OCI-LY1 (cell line): ENCODE results near the gene CLTCL1.
A peak's percentile ranks its signal among the peaks of the same experiment; 100 is the strongest.

ENCODE experiments used
- H2AFZ ChIP-seq: fragments of 200-600 bp; sonication (generic), shearing (Covaris generic); 2 replicates; pipeline ENCODE4 v1.6.0; 2014; ENCODE audit warnings: antibody characterized with exemption, mild to moderate bottlenecking, low read length
- H3F3A ChIP-seq: fragments of 200-600 bp; sonication (generic), shearing (Covaris generic); 2 replicates; pipeline ENCODE4 v1.6.0; 2014; ENCODE audit warnings: mild to moderate bottlenecking, antibody characterized with exemption, low read length, moderate library complexity; ENCODE audit not compliant: insufficient read depth
- H3K27ac ChIP-seq: fragments of 200-600 bp; sonication (generic); 2 replicates; pipeline ENCODE4 v1.5.1; 2014; ENCODE audit warnings: low read length, mixed run types, mild to moderate bottlenecking, low read depth; ENCODE audit not compliant: poor library complexity, severe bottlenecking
- H3K27me3 ChIP-seq: fragments of 200-600 bp; sonication (generic); 2 replicates; pipeline ENCODE4 v1.6.0; 2014; ENCODE audit warnings: antibody characterized with exemption, mild to moderate bottlenecking, low read length, moderate library complexity; ENCODE audit not compliant: insufficient read depth
- H3K36me3 ChIP-seq: fragments of 200-600 bp; sonication (generic); 2 replicates; pipeline ENCODE4 v1.6.1; 2014; ENCODE audit warnings: mild to moderate bottlenecking, antibody characterized with exemption, low read length, moderate library complexity, mixed read lengths; ENCODE audit not compliant: insufficient read depth
- H3K4me1 ChIP-seq: fragments of 200-600 bp; sonication (generic); 2 replicates; pipeline ENCODE4 v1.5.1; 2014; ENCODE audit warnings: mild to moderate bottlenecking, low read length, moderate library complexity; ENCODE audit not compliant: insufficient read depth, severe bottlenecking
- H3K4me2 ChIP-seq: fragments of 200-600 bp; sonication (generic), shearing (Covaris generic); 2 replicates; pipeline ENCODE4 v1.6.1; 2014; ENCODE audit warnings: low read length
- H3K4me3 ChIP-seq: fragments of 200-600 bp; sonication (generic); 2 replicates; pipeline ENCODE4 v1.5.1; 2014; ENCODE audit warnings: low read length, low read depth, mild to moderate bottlenecking, mixed read lengths; ENCODE audit not compliant: poor library complexity, severe bottlenecking
- H3K79me2 ChIP-seq: fragments of 200-600 bp; shearing (Covaris generic); 2 replicates; pipeline ENCODE4 v1.6.1; 2016; ENCODE audit warnings: mixed run types, low read length, mixed read lengths; ENCODE audit not compliant: insufficient read depth
- H3K9ac ChIP-seq: fragments of 200-600 bp; sonication (generic), shearing (Covaris generic); 2 replicates; pipeline ENCODE4 v1.6.1; 2014; ENCODE audit warnings: mild to moderate bottlenecking, low read length, mixed read lengths
- H3K9me2 ChIP-seq: fragments of 200-600 bp; sonication (generic), shearing (Covaris generic); 2 replicates; pipeline ENCODE4 v1.6.1; 2014; ENCODE audit warnings: low read depth, mild to moderate bottlenecking, low read length, mixed read lengths
- H3K9me3 ChIP-seq: fragments of 200-600 bp; shearing (Covaris generic); 2 replicates; pipeline ENCODE4 v1.6.1; 2014; ENCODE audit warnings: low read length, mixed read lengths
- H4K20me1 ChIP-seq: fragments of 200-600 bp; sonication (generic), shearing (Covaris generic); 2 replicates; pipeline ENCODE4 v1.6.0; 2016; ENCODE audit warnings: mild to moderate bottlenecking, low read length; ENCODE audit not compliant: insufficient read depth
- EZH2 ChIP-seq: fragments of 200-600 bp; sonication (generic), shearing (Covaris generic); IDR thresholded peaks from 2 replicates; pipeline ENCODE4 v1.8.0; 2017; ENCODE audit warnings: borderline replicate concordance, mixed run types, mild to moderate bottlenecking, antibody characterized with exemption, low read length, moderate library complexity, mixed read lengths
- TF ChIP-seq, protein P1 (sequence below): fragments of 200-600 bp; sonication (generic), shearing (Covaris generic); IDR thresholded peaks from 2 replicates; pipeline ENCODE4 v1.5.1; 2017; ENCODE audit warnings: mild to moderate bottlenecking, antibody characterized with exemption, low read length, moderate library complexity, mixed read lengths

Gene CLTCL1

DNA sequence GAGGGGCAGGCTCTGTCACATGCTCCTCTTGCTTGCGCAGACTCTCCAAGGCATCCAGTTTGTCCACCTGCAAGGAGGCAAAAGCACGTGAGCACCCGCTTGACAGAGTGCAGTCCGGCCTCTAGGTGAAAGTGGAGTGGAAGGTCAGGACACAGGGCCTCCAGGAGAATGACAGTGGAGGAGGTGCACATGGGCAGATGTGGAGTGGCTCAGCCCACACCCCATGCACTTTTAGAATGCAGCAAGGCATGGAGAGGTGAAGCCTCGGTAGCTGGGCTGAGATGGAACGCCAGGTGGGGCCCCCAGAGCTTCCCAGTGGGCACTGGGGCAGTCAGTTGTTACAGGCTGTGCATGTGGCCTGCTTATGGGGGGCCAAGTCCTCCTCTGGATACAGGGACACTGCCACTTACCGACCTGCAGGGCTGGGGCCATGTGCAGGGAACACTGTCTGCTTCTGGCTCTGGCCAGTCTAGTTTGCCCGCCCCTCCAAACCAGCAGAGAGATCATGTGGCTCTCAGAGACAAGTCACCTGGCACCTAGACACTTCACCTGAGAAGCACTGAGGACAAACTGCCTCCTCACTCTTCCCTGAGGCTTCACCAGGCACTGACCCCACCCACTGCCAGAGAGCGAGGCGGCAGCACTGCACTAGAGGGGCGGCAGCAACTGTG is 110.6 kb downstream of the CLTCL1 start:
- H3K4me1 ChIP-seq: peaks cover 27% of the 10 kb centered on the region
- no peaks in the 10 kb centered on the region; the same call in 1 of the 2 replicates for H3K27me3 ChIP-seq
- no peaks in the 10 kb centered on the region for H3K9me2 ChIP-seq
- TF ChIP-seq, protein P1, sequence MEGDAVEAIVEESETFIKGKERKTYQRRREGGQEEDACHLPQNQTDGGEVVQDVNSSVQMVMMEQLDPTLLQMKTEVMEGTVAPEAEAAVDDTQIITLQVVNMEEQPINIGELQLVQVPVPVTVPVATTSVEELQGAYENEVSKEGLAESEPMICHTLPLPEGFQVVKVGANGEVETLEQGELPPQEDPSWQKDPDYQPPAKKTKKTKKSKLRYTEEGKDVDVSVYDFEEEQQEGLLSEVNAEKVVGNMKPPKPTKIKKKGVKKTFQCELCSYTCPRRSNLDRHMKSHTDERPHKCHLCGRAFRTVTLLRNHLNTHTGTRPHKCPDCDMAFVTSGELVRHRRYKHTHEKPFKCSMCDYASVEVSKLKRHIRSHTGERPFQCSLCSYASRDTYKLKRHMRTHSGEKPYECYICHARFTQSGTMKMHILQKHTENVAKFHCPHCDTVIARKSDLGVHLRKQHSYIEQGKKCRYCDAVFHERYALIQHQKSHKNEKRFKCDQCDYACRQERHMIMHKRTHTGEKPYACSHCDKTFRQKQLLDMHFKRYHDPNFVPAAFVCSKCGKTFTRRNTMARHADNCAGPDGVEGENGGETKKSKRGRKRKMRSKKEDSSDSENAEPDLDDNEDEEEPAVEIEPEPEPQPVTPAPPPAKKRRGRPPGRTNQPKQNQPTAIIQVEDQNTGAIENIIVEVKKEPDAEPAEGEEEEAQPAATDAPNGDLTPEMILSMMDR: no peak
- no peak for TF ChIP-seq EZH2
- peaks cover 3% of the 10 kb centered on the region; the same call in 1 of the 2 replicates for H3K36me3 ChIP-seq
- H3F3A ChIP-seq: no peaks in the 10 kb centered on the region
- no peak overlapping the region for H3K4me3 ChIP-seq
- H3K27ac ChIP-seq: no peak overlapping the region
- no peaks in the 10 kb centered on the region for H3K9me3 ChIP-seq
- H4K20me1 ChIP-seq: no peaks in the 10 kb centered on the region
- no peak overlapping the region for H2AFZ ChIP-seq
- no peak overlapping the region for H3K4me2 ChIP-seq
- H3K79me2 ChIP-seq: no peaks in the 10 kb centered on the region
- H3K9ac ChIP-seq: no peak overlapping the region

- Histone ChIP-seq H3K79me2 (no peaks in the 10 kb centered on the region), H2AFZ (no peak overlapping the region), H3K36me3 (peaks cover 6% of the 10 kb centered on the region; the same call in 1 of the 2 replicates), H3K9me2 (no peaks in the 10 kb centered on the region), H3K4me1 (peaks cover 33% of the 10 kb centered on the region), H3F3A (no peaks in the 10 kb centered on the region), H3K4me2 (no peak overlapping the region), H3K4me3 (no peak overlapping the region), H3K9ac (no peak overlapping the region), H4K20me1 (no peaks in the 10 kb centered on the region), H3K27ac (no peak overlapping the region), H3K27me3 (no peaks in the 10 kb centered on the region; the same call in 1 of the 2 replicates), H3K9me3 (no peaks in the 10 kb centered on the region)
- no peak for TF ChIP-seq EZH2
- TF ChIP-seq, protein P1: no peak
Observed at GRCh38 chr22:19180234-19180633, 111.3 kb downstream of the CLTCL1 start.

DNA sequence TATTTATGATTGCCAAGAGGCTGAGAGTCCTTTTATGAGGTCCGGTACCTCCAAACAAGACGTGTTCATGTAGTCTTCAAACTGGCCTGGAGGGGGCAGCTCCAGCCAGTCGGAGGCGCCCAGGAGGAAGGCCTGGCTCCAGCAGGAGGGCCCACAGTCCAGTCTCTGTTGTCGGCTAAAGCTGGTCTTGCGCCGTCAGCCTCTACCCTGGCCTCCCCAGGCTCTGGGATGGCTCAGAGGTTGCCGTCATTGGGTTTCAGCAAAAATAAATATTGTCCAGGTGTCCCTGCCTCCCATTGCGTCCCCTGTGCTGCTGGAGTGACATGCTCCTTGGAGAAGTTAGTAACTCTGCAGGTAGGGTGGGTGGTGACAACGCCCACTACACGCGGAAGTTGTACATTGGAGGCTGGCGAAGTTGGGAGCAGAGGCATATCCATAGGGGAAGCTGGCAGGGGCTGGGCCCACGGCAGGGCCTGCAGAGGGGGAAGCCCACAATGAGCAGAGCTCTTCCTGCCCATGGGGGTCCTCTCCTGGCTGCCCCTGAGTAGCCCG is 111.9 kb downstream of the CLTCL1 start:
- H3K9me2 ChIP-seq: no peaks in the 10 kb centered on the region
- peak overlapping the region; percentile 77 for H3K9ac ChIP-seq
- H3K27ac ChIP-seq: no peak overlapping the region
- no peaks in the 10 kb centered on the region; the same call in 1 of the 2 replicates for H3K27me3 ChIP-seq
- TF ChIP-seq EZH2: no peak
- TF ChIP-seq, protein P1: peak; percentile 76
- no peaks in the 10 kb centered on the region for H4K20me1 ChIP-seq
- H3K4me3 ChIP-seq: peak overlapping the region; percentile 82
- H3K9me3 ChIP-seq: no peaks in the 10 kb centered on the region
- no peaks in the 10 kb centered on the region for H3F3A ChIP-seq
- H3K4me1 ChIP-seq: peaks cover 40% of the 10 kb centered on the region
- peak overlapping the region; percentile 92 for H3K4me2 ChIP-seq
- H3K79me2 ChIP-seq: no peaks in the 10 kb centered on the region
- H3K36me3 ChIP-seq: peaks cover 7% of the 10 kb centered on the region; the same call in 1 of the 2 replicates
- H2AFZ ChIP-seq: no peak overlapping the region
